GM19035 (cell line): ENCODE data around the gene MYH9.
"Not testable (repeated sequence)": the region's sequence is repeated elsewhere in the genome, so short reads cannot be mapped to it uniquely, and the experiment has no call there.

Experiments used
- ATAC-seq: cut with Tn5 transposase; IDR thresholded peaks from one replicate; pipeline ENCODE4 v1.9.1; 2021; ENCODE audit not compliant: unreplicated experiment

MYH9 gene

DNA sequence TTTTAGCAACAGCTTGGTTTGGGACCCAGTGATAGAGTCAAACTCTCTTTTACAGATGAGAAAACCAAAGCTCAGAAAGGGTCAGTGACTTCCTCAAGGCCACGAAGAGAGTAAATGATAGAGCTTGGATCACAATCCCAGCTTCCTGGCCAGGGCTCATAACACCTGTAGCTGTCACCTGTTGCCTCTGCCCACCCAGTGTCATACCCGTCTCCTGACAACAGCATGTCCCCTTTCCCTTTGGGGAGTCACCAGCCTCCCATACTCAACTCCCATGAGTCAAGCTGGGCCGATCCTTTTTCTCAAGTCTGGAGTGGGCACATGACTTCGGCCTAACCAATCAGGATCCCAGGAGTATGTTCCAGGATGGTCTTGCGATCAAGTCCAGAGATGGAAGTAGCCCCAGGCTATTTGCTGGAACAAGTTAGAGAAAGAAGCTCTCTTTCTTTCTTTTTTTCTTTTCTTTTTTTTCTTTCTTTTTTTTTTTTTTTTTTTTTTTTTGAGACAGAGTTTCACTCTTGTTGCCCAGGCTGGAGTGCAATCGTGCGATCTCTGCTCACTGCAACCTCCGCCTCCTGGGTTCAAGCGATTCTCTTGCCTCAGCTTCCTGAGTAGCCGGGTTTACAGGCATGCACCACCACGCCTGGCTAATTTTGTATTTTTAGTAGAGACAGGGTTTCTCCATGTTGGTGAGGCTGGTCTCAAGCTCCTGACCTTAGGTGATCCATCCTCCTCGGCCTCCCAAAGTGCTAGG is 27.8 kb upstream of the MYH9 start:
- ATAC-seq = no peak

DNA sequence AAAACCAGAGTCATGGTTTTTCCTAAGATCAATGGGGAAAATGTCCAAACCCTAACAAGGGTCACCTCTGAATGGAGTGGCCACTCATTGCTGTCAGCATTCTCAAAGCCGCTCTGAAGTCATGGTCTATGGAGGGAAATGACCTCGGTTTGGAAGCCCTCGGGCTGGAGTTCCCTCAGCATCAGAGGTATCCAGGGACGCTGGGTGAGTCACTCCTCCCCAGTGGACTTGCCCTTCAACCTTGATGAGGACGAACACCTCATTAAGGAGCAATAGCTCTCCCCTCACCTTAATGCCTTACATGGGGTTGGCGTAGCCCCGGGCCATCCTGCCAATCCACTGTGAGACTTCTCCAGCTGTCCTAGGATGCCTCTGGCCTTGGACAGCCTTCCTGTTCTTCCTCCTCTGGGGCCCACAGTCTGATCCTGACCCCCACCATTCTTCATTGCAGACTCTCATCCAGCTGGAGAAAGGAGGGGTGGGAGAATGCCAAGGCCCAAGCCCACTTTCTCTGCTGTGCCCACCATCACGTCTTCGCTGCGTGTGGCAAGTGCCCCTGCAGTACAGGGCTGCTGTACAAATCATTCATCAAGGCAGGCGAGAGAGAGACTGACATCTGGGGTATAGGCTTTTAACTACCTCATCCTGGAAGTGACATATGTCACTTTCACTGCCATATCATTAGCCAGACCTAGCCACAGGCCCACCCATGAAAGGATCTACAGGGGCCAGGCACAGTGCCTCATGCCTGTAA is 25.4 kb upstream of the MYH9 start:
- no peak for ATAC-seq

DNA sequence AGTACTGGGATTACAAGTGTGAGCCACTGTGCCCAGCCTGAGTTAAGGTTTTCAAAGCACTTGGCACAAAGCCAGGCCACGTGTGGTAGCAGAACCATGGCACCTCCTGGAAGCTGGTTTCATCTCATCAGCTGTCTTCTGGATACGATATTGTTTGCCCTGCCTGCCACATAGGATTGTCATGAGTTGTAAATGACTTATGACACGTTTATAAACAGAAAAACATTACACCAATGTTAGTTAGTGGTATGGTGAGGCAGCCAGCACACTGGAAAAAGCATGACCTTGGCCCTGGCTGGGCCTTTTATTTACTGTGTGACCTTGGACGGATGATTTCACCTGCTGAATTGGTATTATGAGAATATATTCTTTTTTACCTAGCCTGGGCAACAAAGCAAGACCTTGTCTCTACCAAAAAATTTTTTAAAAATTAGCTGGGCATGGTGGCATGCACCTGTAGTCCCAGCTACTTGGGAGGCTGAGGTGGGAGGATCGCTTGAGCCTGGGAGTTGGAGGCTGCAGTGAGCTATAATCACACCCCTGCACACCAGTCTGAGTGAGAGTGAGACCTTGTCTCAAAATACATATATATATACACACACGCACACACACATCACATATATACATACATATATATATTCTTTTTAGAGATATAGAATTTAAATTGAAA is 24.0 kb upstream of the MYH9 start:
- no peak for ATAC-seq

- ATAC-seq = no peak
Observed at GRCh38 chr22:36409911-36410756, 22.4 kb upstream of the MYH9 start.

DNA sequence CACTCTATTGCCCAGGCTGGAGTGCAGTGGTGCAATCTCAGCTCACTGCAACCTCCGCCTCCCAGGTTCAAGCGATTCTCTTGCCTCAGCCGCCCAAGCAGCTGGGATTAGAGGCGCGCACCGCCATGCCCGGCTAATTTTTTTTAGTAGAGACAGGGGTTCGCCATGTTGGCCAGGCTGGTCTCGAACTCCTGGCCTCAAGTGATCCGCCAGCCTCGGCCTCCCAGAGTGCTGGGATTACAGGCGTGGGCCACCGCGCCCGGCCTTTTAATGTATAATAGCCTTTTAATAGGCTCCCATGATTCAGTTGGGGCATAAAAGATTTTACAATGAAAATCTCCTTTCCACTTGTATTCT is 21.8 kb upstream of the MYH9 start:
- ATAC-seq = not testable (repeated sequence)

GRCh38 chr22:36409056-36409455 is 21.3 kb upstream of the MYH9 start:
- no peak for ATAC-seq

DNA sequence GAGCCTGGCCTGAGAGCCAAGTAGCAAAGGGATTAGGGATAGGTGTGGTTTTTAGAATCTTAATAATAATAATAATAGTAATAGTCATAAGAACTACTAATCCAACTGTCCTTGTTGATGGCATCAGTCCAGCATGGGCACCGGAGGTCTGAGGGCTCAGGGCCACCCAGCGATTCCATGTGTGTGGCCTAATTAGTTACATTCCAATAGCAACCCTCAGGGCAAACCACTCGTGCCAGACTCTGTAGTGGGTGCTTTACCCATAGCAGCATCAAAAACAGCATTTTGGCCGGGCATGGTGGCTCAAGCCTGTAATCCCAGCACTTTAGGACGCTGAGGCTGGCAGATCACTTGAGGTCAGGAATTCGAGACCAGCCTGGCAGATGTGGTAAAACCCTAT is 19.0 kb upstream of the MYH9 start:
- no peak for ATAC-seq

DNA sequence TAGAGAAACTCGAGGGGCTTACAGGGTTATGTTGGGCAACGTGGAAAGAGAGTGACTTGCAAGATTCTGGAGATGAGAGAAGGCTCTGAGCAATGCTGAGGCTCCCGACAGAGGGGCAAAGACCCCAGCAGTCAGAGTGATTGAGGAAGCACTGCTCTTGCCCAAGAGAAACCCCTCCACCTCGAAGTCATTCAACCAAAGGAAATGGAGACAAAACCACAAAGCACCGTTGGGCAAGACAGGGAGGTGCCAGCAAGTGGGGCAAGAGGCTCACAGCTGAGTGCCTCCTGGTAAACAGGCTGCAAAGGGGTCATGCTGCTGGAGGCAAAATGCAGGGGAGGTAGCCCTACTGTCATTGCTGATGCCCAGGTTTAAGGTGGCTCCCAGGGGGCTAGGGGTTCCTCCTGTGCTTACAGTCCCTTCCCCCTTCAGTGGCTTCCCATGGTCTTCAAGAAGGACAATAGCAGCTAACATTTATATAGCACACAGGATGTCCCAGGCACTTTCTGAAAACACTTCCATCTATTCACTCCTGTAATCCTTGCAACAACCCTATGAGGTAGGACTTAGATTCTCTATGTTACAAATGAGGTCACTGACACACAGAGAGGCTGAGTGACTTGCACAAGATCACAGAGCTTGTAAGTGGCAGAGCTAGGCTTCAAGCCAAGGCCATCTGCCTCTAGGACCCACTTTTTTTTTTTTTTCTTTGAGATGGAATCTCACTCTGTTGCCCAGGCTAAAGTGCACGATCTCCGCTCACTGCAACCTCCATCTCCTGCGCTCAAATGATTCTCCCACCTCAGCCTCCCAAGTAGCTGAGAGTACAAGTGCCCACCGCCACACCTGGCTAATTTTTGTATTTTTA is 18.1 kb upstream of the MYH9 start:
- no peak for ATAC-seq

- no peak for ATAC-seq
Observed at GRCh38 chr22:36405221-36405661, 17.5 kb upstream of the MYH9 start.

GRCh38 chr22:36404446-36404845 is 16.7 kb upstream of the MYH9 start:
- ATAC-seq = no peak

GRCh38 chr22:36399472-36399778 is 11.7 kb upstream of the MYH9 start:
- ATAC-seq = no peak

GRCh38 chr22:36398601-36399471 is 11.1 kb upstream of the MYH9 start:
- no peak for ATAC-seq

- ATAC-seq = no peak
Observed at GRCh38 chr22:36397131-36398093, 9.6 kb upstream of the MYH9 start.

GRCh38 chr22:36395915-36396314 is 8.1 kb upstream of the MYH9 start:
- no peak for ATAC-seq

- ATAC-seq = no peak
Observed at GRCh38 chr22:36395055-36395849, 7.5 kb upstream of the MYH9 start.

DNA sequence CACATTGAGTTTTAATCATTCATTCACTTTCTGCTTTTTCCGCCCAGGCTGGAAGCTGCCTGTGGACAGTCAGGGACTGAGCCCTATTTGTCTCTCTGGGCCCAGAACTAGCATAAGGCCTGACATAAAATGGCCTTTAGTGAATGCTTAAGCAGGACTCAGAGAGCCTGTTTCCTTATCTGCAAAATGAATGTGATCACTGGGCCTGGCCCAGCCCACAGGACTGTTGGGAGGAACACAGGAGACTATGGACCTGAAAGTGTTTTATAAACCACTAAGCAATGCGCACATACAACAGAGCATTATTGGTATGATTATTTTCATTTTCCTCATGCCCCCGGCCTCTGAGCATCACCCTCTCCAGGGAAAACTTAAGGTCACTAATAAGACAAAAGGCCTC is 3.9 kb upstream of the MYH9 start:
- no peak for ATAC-seq

GRCh38 chr22:36389122-36389521 is 1.4 kb upstream of the MYH9 start:
- not testable (repeated sequence) for ATAC-seq

DNA sequence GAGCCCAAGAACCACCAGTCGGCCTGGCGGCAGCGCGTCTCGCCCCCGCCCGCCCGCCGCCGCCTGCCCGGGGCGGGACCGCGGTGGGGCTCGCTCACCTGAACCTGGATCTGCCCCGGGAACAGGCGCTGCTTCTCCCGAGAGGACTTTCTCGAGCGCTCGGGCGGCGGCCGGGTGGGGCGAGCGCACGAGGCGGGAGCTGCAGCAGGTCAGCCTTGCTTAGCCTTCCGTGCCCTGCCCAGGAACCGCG is 133 bp downstream of the MYH9 start:
- ATAC-seq = no peak
